HG02678 (cell line): ENCODE measurements around the gene DKK2.

Experiments used
- ATAC-seq: cut with Tn5 transposase; IDR thresholded peaks from one replicate; pipeline ENCODE4 v1.9.1; 2021; ENCODE audit warnings: mild to moderate bottlenecking, moderate library complexity; ENCODE audit not compliant: unreplicated experiment

DKK2 gene, protein sequence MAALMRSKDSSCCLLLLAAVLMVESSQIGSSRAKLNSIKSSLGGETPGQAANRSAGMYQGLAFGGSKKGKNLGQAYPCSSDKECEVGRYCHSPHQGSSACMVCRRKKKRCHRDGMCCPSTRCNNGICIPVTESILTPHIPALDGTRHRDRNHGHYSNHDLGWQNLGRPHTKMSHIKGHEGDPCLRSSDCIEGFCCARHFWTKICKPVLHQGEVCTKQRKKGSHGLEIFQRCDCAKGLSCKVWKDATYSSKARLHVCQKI

DNA sequence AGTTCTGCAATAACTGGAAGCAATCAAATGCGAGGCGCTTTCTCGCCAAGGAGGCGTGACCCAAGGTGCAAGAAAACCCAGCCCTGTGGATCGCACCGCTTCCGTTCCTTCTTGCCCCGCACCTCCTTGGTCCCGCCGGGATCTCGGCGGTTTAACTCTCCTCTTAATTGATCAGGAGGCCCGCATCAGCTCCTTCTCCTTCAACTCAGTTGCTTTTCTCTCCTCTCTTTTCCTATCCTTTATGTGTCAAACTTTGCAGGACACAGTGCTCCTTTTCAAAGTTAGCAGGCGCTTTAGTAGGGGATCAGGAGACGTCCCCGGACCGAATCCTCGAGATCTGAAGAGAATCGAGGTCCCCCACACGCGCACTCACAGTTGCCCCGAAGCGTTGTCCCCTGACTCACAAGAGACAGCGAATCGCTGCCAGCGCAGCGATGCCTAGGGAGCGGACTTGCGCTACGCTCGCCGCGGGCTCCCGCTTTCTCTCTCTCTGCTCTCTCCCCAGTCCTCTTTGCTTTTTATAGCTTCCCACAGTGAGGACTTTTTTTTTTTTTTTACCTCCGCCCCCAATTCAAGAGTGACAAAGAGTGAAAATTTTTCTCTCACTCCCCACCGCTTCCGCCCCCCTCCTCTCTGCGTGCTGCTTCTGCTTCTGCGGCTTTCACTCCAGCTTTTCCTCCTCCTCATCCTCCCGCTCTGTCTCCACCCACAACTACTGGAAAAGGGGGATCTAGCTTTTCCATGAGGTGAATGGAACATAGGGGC, at the start of gene DKK2:
Gene DKK2 (minus strand): TSS at position 495 of the 765 bp plus-strand sequence. CDS start 722 bp downstream, outside the sequence.
- ATAC-seq: no peak

- no peak for ATAC-seq
Measured at GRCh38 chr4:107077192-107077591, 41.1 kb upstream of the DKK2 start.

DNA sequence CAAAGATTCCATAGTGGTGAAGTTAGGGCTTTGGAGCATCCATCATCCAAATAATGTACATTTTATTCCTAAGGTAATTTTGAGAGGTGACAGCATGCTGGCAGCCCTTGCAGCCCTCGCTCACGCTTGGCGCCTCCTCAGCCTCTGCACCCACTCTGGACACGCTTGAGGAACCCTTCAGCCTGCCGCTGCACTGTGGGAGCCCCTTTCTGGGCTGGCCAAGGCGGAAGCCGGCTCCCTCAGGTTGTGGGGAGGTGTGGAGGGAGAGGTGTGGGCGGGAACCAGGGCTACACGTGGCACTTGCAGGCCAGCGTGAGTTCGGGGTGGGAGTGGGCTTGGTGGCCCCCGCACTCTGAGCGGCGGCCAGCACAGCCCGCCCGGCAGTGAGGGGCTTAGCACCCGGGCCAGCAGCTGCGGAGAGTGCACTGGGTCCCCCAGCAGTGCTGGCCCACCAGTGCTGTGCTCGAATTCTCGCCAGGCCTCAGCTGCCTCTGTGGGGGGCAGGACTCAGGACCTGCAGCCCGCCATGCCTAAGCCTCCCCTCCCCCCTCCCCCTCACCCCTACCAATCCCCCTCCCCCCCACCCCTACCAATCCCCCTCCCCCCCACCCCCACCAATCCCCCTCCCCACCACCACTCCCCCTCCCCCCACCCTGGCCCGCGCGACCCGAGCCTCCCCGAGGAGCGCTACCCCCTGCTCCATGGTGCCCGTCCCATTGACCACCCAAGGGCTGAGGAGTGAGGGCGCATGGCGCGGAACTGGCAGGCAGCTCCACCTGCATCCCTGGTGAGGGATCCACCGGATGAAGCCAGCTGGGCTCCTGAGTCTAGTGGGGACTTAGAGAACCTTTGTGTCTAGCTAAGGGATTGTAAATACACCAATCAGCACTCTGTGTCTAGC, 37.0 kb upstream of the DKK2 start:
- ATAC-seq: no peak

DNA sequence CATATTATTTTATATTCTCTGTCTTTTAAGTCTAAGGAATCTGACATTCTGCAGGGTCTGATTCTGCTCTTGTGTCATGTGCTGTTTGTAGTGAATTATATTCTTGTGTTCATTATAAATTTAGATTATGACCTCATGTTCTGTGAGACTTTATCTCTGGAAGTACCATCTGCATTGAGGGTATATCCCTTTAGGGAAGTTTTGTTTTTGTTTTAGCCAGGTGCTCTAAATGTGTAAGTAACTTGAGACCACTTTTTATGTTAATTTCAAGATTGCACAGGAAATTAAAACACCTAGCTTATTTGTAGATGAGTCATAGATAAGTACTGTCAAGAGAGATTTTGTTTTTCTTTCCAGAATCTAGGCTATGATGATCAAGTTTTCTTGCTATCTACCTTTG, 35.0 kb upstream of the DKK2 start:
- ATAC-seq: no peak

DNA sequence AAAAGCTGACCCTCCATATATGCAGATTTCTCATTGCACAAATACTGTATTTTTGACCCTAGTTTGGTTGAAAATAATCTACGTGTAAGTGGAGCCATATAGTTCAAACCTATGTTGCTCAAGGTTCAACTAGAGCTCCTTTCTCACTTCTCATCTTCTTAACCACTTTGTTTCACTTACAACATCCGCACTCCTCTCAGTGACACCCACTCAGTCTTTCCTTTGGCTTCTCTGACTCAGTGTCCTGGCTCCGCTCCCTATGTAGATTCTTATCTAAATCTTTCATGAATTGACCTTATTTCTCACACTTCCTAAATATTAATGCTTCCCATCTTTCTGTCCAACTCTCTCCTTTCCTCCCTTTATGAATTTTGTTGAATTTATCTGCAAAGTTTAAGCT, 32.9 kb upstream of the DKK2 start:
- no peak for ATAC-seq

DNA sequence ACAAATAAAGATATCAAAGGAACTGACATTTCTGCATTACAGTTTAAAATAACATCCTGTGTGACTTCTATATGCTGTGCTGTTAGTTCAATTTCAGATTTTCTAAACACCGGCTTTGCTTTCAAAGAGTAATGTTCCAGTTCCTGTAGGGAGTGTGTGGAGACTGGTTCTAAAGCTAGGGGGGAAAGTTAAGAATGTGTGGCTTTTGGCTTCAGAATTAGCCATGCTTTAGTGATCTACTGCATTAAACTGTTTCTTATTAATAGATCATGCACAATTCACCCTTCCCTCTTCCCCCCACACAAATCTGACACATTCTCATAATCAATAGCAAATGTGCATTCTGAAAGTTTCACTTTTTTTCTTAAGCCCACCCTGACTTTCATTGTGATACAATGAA, 32.0 kb upstream of the DKK2 start:
- no peak for ATAC-seq

DNA sequence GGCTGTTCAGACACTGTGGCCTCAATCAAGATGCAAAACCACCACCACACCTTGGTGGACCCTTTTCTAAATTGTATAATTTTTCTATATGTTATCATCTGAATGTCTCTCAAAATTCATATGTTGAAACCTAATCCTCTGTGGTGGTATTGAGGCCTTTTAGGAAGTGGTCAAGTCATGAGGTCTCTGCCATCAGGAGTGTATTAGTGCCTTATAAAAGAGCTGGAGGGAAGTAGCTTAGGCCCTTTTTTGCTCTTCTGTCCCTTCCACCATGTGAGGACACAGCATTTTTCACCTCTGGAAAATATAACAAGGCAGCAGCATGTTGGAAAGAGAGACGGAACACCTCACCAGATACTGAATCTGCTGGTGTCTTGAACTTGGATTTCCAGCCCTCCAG, 30.5 kb upstream of the DKK2 start:
- no peak for ATAC-seq

- no peak for ATAC-seq
Measured at GRCh38 chr4:107065201-107065600, 29.1 kb upstream of the DKK2 start.

DNA sequence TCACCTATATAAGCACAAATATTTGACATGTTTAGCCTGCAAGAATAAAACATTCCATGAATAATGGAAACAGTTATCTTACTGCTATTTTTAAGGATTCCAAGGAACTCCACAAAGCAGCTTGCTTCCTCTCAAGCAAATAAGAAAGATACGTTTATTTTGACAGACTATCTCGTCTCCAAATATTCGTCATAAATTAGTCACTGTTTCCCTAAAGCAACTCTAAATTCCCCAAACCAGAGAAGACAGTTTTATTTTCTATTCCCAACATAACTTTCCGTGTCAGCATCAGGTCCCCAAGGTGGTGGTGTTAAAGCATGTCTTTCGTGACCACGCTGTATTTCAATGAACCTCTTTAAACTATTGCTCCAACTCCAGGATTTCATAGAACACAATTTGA, 24.3 kb upstream of the DKK2 start:
- no peak for ATAC-seq

GRCh38 chr4:107058828-107059227, 22.7 kb upstream of the DKK2 start:
- no peak for ATAC-seq

DNA sequence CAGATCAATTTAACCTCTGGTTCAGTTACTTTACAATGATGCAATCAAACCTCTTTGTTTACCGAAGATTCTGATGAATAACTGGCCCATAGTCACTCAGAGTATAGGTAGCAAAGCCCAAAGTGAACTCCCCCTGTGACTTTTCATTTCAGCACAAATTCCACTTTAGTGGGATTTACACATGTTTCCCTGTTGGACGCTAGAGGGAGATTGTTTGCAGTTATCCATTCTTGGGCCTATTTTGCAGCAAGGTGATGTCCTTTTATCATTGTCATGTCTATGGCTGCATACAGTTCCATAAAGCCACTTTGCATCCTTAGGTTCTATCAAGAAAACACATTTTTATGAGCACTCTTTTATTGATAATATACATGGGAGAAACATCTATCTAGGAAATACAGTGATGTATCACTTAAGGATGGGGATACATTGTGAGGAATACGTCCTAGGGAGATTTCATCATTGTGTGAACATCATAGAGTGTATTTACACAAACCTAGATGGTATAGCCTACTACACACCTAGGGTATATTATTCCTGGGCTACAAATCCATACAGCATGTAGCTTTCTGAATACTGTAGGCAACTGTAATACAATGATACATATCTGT, 14.5 kb upstream of the DKK2 start:
- ATAC-seq: peak; percentile 45

DNA sequence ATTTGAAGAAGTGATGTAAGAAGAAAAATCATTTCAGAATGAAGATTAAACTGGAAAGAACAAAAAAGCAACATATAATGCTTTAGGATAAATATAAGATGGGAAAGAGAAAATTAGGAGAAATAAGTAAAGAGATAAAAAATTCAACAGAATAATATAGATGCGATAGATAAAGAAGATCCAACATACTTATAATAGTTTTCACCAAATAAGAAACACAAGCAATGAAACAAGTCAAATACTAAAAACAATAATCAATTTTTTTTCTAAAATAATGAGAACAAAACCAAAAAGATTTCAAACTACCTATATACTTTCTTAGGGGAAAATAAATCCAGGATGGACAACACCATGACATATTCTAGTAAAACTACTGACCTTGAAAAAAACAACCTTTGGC, 10.1 kb upstream of the DKK2 start:
- no peak for ATAC-seq

DNA sequence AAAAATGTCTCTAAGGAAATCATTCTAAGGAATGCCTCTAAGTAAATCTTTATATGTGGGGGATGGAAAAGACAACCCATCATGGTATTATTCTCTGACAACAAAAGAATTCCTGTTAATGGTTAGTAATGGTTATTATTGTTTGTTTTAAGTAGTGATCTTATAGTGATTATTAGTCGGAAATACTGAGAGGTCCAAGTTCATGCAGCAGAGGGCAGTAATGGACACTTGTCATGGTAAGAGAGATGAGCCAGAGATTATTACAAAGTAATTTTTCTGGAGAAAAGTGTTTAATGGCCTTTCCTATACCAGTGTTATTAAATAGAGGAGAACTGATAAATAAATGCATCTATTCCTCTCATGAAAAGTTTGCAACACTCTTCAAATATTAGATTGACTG, 8.1 kb upstream of the DKK2 start:
- no peak for ATAC-seq

DNA sequence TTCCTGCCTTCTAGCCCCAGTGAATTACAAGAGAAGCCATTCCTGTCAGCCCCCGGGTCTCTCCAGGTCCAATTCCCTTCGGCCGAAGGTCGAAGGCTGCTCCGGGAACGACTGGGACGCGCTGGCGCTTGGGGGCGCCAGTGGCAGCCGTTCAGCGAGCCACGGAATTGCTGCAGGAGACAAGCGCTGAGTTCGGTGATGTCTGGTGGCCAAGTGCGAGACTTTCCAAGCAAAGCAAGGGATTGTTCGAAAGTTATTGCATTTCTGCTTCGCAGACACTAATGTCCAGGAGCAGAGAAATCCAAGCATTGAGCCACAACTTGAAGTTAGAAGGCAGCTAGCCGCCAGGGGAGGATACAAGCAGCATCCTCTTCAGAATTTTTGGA, 1.1 kb upstream of the DKK2 start:
- no peak for ATAC-seq

DNA sequence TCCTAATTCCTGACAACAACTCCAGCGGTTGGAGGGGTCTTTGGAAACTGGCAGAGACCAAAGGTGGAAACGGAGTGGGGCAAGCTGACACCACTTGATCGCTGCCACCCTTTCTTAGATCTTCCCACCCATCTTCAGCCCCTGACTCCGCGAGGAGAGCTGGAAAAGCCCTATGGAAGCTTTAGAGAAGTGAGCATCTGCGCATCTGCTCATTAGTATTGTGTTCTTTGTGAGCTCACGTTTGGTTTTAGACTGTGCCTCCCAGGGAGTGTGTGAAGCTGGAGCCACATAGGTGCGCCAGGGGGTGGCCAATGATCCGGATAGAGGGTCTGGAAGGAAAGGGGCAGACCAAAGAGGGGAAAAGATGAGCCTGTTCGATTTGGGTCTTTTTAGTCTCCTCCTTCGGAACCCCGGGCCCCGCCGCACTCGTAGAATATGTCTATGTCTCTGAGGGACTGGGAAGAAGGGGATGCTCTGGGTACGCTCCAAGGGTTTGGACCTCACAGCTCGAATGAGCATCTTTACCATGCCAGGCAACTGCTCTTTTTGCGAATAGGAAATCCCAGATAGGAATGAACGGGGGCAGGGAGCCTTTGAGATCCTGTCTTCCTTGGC, 578 bp upstream of the DKK2 start:
- ATAC-seq: no peak

DNA sequence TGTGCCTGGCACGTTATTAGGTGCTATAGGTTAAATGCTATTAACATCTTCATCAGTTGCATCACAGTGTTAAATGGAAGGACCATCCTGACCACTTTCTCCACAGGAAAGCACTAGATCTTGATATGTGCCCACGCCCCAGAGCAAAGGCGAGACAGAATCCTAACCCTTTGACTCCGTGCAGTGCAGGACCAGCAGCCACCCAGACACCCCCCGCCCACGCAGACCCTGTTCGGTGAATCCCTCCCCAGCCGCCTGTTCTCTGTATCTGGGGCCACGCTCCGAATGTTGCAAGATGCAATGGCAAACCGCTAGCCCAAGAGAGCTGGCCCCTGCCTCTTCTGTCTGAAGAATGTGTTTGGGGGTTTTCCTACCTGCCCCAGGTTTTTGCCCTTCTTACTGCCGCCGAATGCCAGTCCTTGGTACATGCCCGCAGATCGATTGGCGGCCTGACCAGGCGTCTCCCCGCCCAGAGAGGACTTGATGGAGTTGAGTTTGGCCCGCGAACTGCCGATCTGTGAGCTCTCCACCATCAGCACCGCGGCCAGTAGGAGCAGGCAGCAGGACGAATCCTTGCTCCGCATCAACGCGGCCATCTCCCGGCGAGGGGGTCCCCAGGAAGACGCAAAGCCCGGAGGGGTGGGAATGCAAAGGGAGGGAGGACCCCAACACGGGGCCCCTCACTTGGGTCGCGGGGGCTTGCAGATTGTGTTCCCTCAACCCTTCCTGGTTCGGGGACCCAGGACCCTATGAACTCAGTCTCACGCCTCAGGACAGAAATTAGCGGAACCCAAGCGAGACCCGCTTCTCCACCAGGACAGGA, 906 bp downstream of the DKK2 start:
- ATAC-seq: no peak

DNA sequence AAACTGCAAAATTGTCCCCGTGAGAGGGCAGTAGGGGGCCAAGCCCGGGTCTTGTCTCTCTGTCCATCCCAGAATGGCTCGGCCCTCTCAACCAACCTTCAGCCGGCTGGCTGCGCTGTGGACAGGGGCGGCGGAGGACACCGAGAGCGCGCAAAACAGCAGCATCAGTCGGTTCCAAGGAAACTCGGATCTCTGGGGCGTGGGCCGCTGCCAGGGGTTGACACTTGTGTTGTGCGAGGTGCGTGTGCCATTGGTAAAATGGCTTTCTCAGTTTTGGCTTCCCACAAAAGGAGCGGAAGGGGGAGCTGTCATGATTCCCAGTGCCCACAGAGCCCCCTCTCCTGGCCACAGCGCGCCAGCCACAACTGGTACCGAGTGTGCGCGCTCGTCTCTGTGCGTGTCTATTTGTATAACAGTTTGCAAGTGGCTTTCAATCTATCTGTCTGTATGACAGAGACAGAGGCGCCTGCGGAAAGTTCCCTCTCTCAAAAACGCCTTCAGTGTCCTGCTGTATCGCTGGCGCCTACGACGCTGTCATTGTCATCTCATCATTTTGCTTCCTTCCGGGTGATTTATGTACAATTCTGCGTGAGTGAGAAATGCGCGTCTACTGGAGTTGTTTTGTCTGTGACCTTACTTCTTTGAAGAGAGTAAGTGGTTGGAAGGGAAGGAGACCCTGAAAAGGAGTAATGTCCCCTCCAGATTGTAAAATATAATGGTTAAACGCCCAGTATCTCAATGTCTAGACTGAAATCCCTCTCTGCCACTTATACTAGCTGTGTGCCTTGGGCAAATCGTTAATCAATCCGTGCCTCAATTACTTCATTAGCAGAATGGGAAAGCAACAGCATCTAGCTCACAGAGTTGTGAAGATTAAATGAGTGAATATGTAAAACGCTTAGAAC, 1.8 kb downstream of the DKK2 start:
- ATAC-seq: no peak

GRCh38 chr4:107027379-107027778, 8.7 kb downstream of the DKK2 start:
- ATAC-seq: no peak

- ATAC-seq: no peak
Measured at GRCh38 chr4:107018344-107018735, 17.8 kb downstream of the DKK2 start.
